Measurements from ENCODE around the gene N4BP2L1.

Gene N4BP2L1

GRCh38 chr13:32431361-32431760, 3.4 kb upstream of the N4BP2L1 start:
- FAIRE-seq, result no peak

GRCh38 chr13:32430018-32430747, 2.3 kb upstream of the N4BP2L1 start:
- no peak for FAIRE-seq

- FAIRE-seq, result no peak
Measured at GRCh38 chr13:32429433-32429909, 1.5 kb upstream of the N4BP2L1 start.

GRCh38 chr13:32428581-32429432, 877 bp upstream of the N4BP2L1 start:
- no peak for FAIRE-seq

- FAIRE-seq, result no peak
Measured at GRCh38 chr13:32426990-32427851, 709 bp downstream of the N4BP2L1 start.

- no peak for FAIRE-seq
Measured at GRCh38 chr13:32426191-32426989, 1.5 kb downstream of the N4BP2L1 start.

GRCh38 chr13:32425158-32425557, 2.8 kb downstream of the N4BP2L1 start:
- no peak for FAIRE-seq

- no peak for FAIRE-seq
Measured at GRCh38 chr13:32423592-32423991, 4.3 kb downstream of the N4BP2L1 start.

- FAIRE-seq, result no peak
Measured at GRCh38 chr13:32419862-32420261, 8.1 kb downstream of the N4BP2L1 start.

- no peak for FAIRE-seq
Measured at GRCh38 chr13:32417995-32418394, 9.9 kb downstream of the N4BP2L1 start.

- FAIRE-seq, result no peak
Measured at GRCh38 chr13:32415019-32415418, 12.9 kb downstream of the N4BP2L1 start.

- FAIRE-seq, result no peak
Measured at GRCh38 chr13:32414580-32414979, 13.3 kb downstream of the N4BP2L1 start.

- no peak for FAIRE-seq
Measured at GRCh38 chr13:32413284-32413683, 14.6 kb downstream of the N4BP2L1 start.

- FAIRE-seq, result no peak
Measured at GRCh38 chr13:32409561-32410421, 18.1 kb downstream of the N4BP2L1 start.

- FAIRE-seq, result no peak
Measured at GRCh38 chr13:32409001-32409313, 19.0 kb downstream of the N4BP2L1 start.

- no peak for FAIRE-seq
Measured at GRCh38 chr13:32408296-32409000, 19.5 kb downstream of the N4BP2L1 start.

- FAIRE-seq, result no peak
Measured at GRCh38 chr13:32407854-32408253, 20.1 kb downstream of the N4BP2L1 start.

GRCh38 chr13:32403108-32403507, 24.8 kb downstream of the N4BP2L1 start:
- FAIRE-seq, result no peak

GRCh38 chr13:32391101-32391619, 36.8 kb downstream of the N4BP2L1 start:
- no peak for FAIRE-seq

- FAIRE-seq, result no peak
Measured at GRCh38 chr13:32390484-32390883, 37.4 kb downstream of the N4BP2L1 start.
